Omental fat pad (tissue), 4 donors: ENCODE measurements around the gene KLF3. TPM values are rescaled to one million over a fixed set of nuclear protein-coding genes. Genes with fewer than 3 reads are reported as not detected.

Source experiments
- ATAC-seq: fragments of 150-250 bp; one replicate; pipeline ENCODE4 v1.9.1; 2016; ENCODE audit warnings: mild to moderate bottlenecking, moderate library complexity; ENCODE audit not compliant: low FRiP score
- DNase-seq: peaks from one replicate; pipeline ENCODE4 v3.0.0-alpha.2; 2019; ENCODE audit warnings: low spot score
- total RNA-seq, 4 donors: library from RNA; depleted of rRNA; stranded (reverse); fragments of >200 nt; gene quantifications; one replicate each; pipeline ENCODE4 v1.1.0, GENCODE V29; 2016
- TF ChIP-seq, protein P1 (sequence below), 3 donors: fragments of 450-650 bp; IDR thresholded peaks; one replicate each; pipeline ENCODE4 v1.5.1; 2016 to 2017; ENCODE audit warnings: antibody characterized with exemption in 3 of 3, mild to moderate bottlenecking in 3 of 3, moderate library complexity in 2 of 3

The KLF3 gene
- total RNA-seq, 4 donors from 2014 or later, result 40.4 to 64.9 (median 53.8) TPM

DNA sequence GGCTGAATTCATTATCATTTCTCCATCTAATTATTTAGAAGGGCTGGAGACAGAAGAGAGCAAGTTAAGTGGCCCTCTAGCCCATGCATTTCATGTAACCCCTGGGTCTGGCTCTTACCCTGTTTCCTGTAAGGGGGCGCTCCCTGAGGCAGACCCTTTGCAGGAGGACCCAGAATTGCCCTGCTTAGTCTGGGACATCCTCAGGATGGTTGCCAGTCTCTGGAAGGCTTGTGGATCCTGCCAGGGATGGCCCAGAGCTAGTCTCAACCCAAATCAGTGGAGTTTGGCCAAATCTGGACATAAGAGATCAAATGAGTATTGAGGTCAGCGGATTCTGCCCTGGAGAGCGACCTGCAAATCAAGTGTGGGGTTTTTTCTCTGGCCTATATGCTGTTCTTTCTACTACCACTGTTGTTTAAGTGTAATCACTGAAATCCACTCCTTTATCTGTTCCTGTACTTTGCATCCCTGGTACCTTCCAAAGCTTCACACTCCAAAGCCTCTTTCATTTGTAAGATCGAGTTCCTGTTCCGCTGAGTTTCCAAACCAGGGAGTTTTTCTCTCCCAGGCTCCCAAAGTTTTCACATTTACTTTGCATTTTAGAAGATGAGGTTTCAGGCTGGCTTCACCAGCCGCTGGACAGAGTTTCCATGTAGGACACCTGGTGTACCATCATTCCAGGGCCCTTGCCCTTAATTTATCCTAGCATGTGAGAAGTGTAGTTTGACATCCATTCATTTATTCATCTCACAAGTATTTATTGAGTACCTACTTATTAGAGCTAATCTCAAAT, 6.3 kb downstream of the KLF3 start:
- DNase-seq (no peak), ATAC-seq (no peak)
- TF ChIP-seq, protein P1, sequence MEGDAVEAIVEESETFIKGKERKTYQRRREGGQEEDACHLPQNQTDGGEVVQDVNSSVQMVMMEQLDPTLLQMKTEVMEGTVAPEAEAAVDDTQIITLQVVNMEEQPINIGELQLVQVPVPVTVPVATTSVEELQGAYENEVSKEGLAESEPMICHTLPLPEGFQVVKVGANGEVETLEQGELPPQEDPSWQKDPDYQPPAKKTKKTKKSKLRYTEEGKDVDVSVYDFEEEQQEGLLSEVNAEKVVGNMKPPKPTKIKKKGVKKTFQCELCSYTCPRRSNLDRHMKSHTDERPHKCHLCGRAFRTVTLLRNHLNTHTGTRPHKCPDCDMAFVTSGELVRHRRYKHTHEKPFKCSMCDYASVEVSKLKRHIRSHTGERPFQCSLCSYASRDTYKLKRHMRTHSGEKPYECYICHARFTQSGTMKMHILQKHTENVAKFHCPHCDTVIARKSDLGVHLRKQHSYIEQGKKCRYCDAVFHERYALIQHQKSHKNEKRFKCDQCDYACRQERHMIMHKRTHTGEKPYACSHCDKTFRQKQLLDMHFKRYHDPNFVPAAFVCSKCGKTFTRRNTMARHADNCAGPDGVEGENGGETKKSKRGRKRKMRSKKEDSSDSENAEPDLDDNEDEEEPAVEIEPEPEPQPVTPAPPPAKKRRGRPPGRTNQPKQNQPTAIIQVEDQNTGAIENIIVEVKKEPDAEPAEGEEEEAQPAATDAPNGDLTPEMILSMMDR (IDR thresholded peaks at IDR 0.05), result no peak

GRCh38 chr4:38670939-38671591, 7.1 kb downstream of the KLF3 start:
- DNase-seq (no peak), ATAC-seq (no peak)
- TF ChIP-seq, protein P1 (IDR thresholded peaks at IDR 0.05), result no peak

DNA sequence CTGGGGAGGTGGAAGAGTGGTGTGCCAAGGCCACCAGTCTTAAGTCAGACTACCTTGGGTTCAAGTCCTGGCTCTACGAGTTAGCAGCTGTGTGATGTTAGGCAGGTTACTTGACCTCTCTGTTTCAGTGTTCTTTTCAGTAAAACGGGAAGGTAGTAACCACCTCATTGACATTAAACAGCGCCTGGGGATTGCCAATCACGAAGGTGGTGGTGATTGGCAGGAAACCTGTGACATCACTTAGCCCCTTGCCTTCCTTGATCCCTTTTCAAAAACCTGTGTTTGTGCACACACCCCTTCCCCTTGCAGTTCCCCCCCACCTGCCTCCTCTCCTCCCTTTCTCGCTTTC, 7.6 kb downstream of the KLF3 start:
- TF ChIP-seq, protein P1 (IDR thresholded peaks at IDR 0.05), result no peak
- DNase-seq (no peak), ATAC-seq (no peak)

DNA sequence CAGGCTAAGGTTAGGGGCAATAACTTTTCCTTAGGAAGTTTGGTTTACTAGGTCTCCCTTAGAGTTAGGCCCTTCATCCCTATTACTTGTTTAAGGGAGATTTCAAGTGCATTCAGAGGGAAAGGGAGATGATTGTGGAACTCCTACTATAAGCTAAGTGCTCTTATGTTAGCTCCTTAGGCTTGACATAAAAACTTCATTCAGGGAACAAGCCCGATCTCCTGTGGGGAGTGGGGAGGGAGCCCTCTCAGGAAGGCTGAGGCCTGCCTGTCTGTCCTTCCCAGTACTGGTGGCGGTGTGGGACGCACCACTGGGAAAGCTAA, 8.0 kb downstream of the KLF3 start:
- TF ChIP-seq, protein P1 (IDR thresholded peaks at IDR 0.05), result no peak
- ATAC-seq, result no peak
- DNase-seq, result no peak

GRCh38 chr4:38672397-38673129, 8.6 kb downstream of the KLF3 start:
- ATAC-seq (peak; percentile 3), DNase-seq (no peak)
- TF ChIP-seq, protein P1 (IDR thresholded peaks at IDR 0.05), result no peak

DNA sequence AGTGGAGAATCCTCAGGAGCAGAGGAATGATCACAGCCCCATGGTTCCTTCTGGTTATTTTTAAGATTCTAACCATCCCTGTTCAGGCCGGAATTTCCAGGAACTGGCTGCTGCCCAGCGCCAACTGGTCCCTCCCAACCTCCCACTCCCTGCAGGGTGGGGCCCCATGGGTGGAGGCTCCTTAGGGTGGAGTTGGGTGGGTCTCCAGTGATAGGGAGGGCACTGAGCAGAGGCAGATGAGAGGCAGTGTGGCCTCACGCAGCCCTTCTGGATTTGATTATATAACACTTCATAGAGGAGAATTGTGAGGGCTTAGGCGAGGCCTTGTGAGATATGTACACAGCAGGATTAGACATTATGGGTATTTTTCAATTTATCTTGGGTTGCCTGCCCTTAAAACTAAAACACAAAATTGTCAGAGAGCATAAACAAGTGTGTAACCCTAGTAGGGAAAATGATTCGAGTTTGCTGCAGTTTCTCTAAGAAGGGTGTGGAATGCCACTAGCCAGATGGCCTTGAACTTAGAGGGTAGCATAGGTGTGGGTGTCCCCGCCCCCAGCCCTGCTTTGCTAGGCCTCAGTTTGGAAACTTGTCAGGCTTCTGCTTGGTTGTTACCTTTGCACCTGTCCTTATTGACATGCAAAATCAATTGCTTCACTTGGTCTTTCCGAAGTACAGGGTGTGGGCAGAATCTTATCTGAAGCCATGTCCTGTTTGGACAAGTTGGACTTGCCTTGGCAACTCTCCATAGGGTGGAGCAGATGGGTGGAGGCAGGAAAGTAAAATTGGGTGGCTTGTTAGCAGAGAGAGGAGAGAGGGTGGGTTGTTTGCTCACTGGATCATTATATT, 9.4 kb downstream of the KLF3 start:
- ATAC-seq (peak; percentile 80), DNase-seq (no peak)
- TF ChIP-seq, protein P1 (IDR thresholded peaks at IDR 0.05), result no peak
